ENCODE results near the gene PTPN7.

DNA sequence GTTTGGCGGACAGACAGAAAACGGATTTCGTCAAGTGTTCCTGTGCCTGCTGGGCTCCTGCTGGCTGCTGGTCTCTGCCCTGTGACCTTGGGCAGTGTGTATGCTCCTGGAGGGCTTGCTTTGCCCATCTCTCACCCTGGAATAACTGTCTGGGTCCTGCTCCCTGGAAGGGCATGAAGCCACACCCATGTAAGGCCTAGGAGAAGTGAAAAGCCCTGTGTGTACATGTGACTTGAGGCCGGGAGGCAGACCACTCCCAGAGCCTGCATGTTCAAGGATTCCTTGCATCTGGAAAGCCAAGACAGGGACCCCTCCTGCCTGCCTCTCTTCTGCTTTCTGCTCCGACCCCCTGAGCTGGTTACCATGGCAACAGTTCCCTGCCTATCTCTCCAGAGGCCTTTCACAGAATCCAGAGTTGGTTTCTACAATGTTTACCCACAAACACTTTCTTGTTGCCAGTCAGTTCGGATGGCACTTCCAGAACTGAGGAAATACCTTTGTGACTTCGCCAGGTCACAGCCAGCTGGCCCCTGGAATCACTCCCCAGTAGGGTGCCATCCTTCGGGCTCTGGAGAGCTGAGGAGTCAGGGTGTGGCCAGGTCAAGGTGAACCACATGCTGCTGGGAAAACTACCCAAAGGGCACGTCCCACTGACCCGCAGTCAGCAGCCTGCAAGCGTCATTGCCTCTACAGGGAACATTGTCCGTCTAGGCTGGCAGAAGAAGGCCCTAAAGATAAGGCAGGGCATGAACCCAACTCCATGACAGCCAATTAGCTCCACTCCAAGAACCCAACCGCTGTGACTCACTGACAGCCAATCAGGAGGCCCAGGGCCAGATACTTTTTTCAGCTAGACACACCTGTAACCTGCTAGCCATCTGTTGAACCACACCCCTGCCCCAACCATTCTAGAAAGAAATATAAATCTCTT lies 52.3 kb downstream of the PTPN7 start:
- no peak for TF ChIP-seq EZH2 (IDR thresholded peaks at IDR 0.05; ENCODE audit: low read length)
- TF ChIP-seq, protein P1, sequence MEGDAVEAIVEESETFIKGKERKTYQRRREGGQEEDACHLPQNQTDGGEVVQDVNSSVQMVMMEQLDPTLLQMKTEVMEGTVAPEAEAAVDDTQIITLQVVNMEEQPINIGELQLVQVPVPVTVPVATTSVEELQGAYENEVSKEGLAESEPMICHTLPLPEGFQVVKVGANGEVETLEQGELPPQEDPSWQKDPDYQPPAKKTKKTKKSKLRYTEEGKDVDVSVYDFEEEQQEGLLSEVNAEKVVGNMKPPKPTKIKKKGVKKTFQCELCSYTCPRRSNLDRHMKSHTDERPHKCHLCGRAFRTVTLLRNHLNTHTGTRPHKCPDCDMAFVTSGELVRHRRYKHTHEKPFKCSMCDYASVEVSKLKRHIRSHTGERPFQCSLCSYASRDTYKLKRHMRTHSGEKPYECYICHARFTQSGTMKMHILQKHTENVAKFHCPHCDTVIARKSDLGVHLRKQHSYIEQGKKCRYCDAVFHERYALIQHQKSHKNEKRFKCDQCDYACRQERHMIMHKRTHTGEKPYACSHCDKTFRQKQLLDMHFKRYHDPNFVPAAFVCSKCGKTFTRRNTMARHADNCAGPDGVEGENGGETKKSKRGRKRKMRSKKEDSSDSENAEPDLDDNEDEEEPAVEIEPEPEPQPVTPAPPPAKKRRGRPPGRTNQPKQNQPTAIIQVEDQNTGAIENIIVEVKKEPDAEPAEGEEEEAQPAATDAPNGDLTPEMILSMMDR (optimal IDR thresholded peaks at IDR 0.05 in 1 of 3, IDR thresholded peaks at IDR 0.05 in 1 of 3, conservative IDR thresholded peaks at IDR 0.05 in 1 of 3; ENCODE audit: extremely low read depth in 1 of 3, insufficient read depth in 2 of 3, low read length in 3 of 3): no peak
